ENCODE results near the gene MYB.

DNA sequence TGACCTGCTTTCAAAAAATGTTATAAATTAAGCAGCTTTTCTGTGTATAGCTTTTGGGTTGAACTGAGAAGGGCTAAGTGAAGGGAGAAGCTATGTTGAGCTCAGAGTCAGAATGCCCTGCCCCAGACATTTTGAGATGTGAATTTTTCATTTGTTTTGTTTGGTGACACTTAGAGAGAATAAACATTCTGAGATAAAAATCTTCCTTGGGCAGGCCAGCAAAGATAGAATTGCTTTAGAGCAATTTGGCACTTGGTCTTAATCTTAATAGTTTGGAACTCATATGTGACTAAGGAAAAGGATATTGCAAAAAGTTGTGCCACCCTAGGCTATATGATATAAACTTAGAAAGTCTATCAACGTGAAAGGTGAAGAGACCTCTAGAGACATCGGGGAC, 30.2 kb downstream of the MYB start:
- TF ChIP-seq, protein P1, sequence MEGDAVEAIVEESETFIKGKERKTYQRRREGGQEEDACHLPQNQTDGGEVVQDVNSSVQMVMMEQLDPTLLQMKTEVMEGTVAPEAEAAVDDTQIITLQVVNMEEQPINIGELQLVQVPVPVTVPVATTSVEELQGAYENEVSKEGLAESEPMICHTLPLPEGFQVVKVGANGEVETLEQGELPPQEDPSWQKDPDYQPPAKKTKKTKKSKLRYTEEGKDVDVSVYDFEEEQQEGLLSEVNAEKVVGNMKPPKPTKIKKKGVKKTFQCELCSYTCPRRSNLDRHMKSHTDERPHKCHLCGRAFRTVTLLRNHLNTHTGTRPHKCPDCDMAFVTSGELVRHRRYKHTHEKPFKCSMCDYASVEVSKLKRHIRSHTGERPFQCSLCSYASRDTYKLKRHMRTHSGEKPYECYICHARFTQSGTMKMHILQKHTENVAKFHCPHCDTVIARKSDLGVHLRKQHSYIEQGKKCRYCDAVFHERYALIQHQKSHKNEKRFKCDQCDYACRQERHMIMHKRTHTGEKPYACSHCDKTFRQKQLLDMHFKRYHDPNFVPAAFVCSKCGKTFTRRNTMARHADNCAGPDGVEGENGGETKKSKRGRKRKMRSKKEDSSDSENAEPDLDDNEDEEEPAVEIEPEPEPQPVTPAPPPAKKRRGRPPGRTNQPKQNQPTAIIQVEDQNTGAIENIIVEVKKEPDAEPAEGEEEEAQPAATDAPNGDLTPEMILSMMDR (IDR thresholded peaks at IDR 0.05) = no peak
- TF ChIP-seq POLR2A (IDR thresholded peaks at IDR 0.05) (no peak), POLR2AphosphoS5 (IDR thresholded peaks at IDR 0.05) (no peak), EP300 (IDR thresholded peaks at IDR 0.05) (no peak)
